ENCODE data around the gene ZNF268.

ZNF268 gene

DNA sequence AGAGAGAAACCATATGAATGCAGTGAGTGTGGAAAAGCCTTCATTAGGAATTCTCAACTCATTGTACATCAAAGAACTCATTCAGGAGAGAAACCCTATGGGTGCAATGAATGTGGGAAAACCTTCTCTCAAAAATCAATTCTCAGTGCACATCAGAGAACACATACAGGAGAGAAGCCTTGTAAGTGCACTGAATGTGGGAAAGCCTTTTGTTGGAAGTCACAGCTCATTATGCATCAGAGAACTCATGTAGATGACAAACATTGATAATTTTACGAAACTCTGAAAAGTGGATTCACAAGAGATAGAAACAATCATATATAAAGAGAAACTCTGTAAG, 22.9 kb downstream of the ZNF268 start:
- DNase-seq (no peak), ATAC-seq (replicated peaks) (no peak)
- Mint-ChIP-seq H3K36me3 (peaks cover 61 to 65% of the 10 kb centered on the region in 2 donors), H3K4me1 (no peaks in the 10 kb centered on the region), H3K27me3 (no peaks in the 10 kb centered on the region), H3K27ac (peak overlapping the region; percentile 92), H3K4me3 (peak overlapping the region in 1 of 2 donors; percentile 25), H3K9me3 (peaks cover 29 to 33% of the 10 kb centered on the region in 2 donors)

DNA sequence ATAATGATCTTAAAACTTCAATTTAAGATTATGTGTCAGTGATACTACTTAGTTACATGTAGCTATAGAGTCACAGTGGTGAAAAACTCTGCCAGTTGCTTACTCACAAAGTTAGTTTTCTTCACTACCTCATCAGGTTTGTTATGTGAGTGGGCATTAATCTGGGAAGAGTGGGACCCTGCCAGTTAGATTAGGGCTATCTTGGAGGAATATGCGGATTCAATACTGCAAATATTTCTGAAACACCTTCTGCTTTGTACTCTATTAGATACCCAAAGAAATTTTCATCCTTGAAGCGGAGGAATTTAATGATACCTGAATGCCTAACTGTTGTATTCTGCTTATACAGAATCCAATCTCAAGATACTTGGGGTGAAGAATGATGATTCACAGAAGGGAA, 25.1 kb downstream of the ZNF268 start:
- no peak overlapping the region for H3K4me3 Mint-ChIP-seq
- DNase-seq (no peak), ATAC-seq (replicated peaks) (no peak)
- peaks cover 14 to 23% of the 10 kb centered on the region in 2 donors for H3K9me3 Mint-ChIP-seq
- peaks cover 45 to 52% of the 10 kb centered on the region in 2 donors for H3K36me3 Mint-ChIP-seq
- H3K27me3 Mint-ChIP-seq = no peaks in the 10 kb centered on the region
- H3K27ac Mint-ChIP-seq = no peak overlapping the region
- no peaks in the 10 kb centered on the region for H3K4me1 Mint-ChIP-seq

DNA sequence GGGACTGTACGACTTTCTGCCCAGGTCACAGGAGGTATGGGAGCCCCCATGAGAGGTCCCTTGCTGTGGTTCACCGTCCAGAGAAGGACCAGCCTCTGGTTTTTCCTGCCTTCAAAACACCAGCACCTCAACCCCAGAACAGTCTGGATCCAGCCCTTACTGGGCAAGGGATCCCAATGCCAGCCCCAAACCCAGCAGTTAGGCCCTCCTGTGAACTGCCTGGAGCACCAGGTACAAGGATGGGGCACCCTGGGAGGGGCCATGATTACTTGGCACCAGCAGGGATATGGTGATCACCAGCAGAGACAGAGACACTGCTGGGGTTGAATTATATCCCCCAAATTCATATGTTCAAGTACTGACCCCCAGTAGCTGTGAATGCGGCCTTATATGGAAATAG, 34.4 kb downstream of the ZNF268 start:
- Mint-ChIP-seq H3K36me3 (peaks cover 2 to 31% of the 10 kb centered on the region in 2 donors), H3K27me3 (peaks cover 0 to 5% of the 10 kb centered on the region in 2 donors), H3K9me3 (peaks cover 40 to 54% of the 10 kb centered on the region in 2 donors), H3K4me3 (no peak overlapping the region), H3K4me1 (no peaks in the 10 kb centered on the region), H3K27ac (no peak overlapping the region)
- no peak for DNase-seq
- ATAC-seq (replicated peaks) = no peak

DNA sequence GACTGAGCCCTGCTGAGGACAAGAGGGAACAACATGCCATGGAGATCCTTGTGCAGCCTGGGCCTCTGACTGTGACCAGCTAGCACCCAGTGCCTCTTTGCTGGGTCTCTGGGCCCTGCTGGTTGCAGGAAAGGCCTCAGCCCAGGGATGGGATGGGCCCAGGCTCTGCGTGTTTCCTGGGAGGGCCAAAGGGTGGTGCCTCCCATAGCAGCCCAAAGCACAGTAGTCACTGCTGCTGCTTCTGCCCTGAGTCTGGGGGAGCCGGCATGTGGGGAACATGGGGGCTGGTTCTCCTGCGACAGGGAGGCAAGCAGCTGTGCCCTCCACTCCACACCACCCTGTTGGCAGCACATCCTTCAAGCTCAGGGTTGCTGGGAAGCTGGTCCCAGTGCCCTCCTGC, 35.9 kb downstream of the ZNF268 start:
- Mint-ChIP-seq H3K36me3 (peaks cover 2 to 27% of the 10 kb centered on the region in 2 donors), H3K27ac (no peak overlapping the region), H3K4me3 (no peak overlapping the region), H3K27me3 (peaks cover 0 to 5% of the 10 kb centered on the region in 2 donors), H3K4me1 (no peaks in the 10 kb centered on the region), H3K9me3 (peaks cover 37 to 48% of the 10 kb centered on the region in 2 donors)
- DNase-seq (no peak), ATAC-seq (replicated peaks) (no peak)

DNA sequence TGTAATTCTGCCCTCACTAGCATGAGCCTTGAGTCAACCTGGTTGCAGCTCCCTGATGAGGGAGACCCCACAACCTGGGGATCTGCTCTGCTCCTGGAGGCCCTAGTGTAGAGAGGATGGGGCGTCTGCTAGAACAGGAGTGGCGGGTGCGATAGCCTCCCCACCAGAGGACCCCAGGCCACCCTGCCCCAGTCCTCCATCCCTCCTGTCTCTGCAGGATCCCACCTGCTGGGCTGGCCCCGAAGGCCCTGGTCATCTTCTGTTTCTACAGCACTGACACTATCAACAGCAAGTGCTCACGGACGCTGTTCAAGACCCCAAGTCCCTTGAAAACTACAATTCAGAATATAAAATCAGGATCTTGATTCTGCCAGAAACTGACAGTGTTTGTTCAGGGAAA, 39.2 kb downstream of the ZNF268 start:
- Mint-ChIP-seq H3K27me3 (peaks cover 0 to 5% of the 10 kb centered on the region in 2 donors), H3K4me1 (no peaks in the 10 kb centered on the region), H3K27ac (no peak overlapping the region), H3K9me3 (peaks cover 27 to 33% of the 10 kb centered on the region in 2 donors), H3K36me3 (peaks cover 4 to 16% of the 10 kb centered on the region in 2 donors), H3K4me3 (no peak overlapping the region)
- ATAC-seq (replicated peaks) (no peak), DNase-seq (no peak)

DNA sequence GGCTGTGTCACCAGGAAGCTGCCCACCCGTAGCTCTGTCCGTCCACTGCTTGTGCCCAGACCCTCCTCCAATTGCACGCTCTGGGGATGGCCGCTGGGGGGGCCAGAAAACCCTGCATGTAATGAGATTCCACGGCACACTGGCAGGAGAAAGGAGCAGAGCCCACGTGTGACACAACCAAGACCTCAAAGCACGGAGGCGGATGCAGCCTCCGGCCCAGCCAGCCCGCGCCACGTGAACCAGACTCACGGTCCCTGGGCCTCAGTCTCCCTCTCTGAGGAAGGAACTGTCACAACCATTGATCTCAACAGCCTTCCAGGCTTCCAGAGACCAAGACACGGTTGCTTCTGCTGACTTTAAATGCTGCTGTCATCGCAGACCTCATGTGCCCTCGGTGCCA, 39.9 kb downstream of the ZNF268 start:
- Mint-ChIP-seq H3K27ac (no peak overlapping the region), H3K27me3 (peaks cover 0 to 5% of the 10 kb centered on the region in 2 donors), H3K4me1 (no peaks in the 10 kb centered on the region), H3K9me3 (peaks cover 27 to 32% of the 10 kb centered on the region in 2 donors), H3K36me3 (peaks cover 4 to 16% of the 10 kb centered on the region in 2 donors), H3K4me3 (no peak overlapping the region)
- ATAC-seq (replicated peaks) (no peak), DNase-seq (no peak)

DNA sequence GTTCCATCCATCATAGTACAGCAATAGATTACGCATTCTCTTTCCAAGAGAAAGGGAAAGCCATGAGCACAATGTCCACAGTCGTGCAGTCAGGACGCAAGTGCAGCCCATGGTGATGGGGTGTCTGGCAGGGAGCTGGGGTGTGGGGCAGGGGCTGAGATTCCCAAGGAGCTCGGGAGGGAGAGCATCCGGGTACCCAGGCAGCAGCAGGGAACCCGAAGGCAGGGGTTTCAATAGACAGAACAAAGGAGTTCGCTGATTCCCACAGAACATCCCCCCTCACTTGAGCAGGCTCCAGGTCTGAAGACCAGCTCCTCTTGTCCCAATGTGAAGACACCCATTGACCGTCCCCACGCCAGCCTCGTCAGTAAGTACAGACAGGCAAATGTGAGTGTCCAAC, 40.9 kb downstream of the ZNF268 start:
- Mint-ChIP-seq H3K27me3 (peaks cover 0 to 5% of the 10 kb centered on the region in 2 donors), H3K9me3 (peaks cover 25 to 29% of the 10 kb centered on the region in 2 donors), H3K4me3 (no peak overlapping the region), H3K4me1 (no peaks in the 10 kb centered on the region), H3K27ac (no peak overlapping the region), H3K36me3 (peaks cover 4 to 16% of the 10 kb centered on the region in 2 donors)
- no peak for ATAC-seq (replicated peaks)
- DNase-seq = no peak

DNA sequence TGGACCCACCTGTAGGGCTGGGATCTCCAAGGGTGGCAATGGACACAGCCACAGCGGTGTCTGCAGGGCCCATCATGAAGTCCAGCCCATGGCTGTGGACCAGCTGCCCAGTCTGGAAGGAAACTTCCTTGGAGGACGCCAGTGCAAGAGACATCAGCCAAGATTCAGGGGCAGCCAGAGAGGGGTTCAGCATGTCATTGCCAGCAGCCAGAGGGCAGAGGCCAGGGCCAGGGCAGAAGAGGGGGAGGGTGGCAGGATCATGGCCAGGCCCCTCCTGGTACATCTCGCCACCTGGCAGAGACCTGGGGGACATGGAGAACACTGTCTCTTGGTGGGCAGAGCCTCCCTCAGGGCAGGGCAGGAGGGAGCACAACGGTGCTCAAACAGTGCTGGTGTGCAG, 44.2 kb downstream of the ZNF268 start:
- no peaks in the 10 kb centered on the region for H3K4me1 Mint-ChIP-seq
- no peak for DNase-seq
- ATAC-seq (replicated peaks) = no peak
- peaks cover 0 to 11% of the 10 kb centered on the region in 2 donors for H3K9me3 Mint-ChIP-seq
- peaks cover 0 to 2% of the 10 kb centered on the region in 2 donors for H3K36me3 Mint-ChIP-seq
- H3K27me3 Mint-ChIP-seq = no peaks in the 10 kb centered on the region
- H3K4me3 Mint-ChIP-seq = no peak overlapping the region
- no peak overlapping the region for H3K27ac Mint-ChIP-seq

DNA sequence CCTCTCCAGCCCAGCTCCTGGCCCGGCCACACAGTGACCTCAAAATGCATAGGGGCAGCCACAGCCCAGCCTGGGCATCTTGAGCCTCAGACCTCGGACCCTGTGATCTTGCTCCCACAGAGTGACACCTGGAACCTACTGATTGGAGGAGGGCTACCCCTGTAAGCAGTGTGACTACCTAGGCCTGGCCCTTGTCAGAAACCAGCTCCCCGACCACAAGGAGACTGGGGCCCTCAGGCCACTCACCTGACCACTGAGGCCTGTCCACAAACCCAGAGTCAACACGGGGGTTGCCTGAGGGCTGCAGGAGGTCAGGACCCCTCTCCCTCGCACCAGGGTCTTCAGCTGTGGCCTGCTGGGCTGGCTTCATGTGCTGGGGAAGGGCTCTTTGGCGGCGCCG, 45.4 kb downstream of the ZNF268 start:
- Mint-ChIP-seq H3K9me3 (peaks cover 0 to 14% of the 10 kb centered on the region in 2 donors), H3K27me3 (no peaks in the 10 kb centered on the region), H3K4me3 (no peak overlapping the region), H3K36me3 (peaks cover 0 to 2% of the 10 kb centered on the region in 2 donors), H3K4me1 (no peaks in the 10 kb centered on the region), H3K27ac (no peak overlapping the region)
- no peak for ATAC-seq (replicated peaks)
- DNase-seq = no peak

DNA sequence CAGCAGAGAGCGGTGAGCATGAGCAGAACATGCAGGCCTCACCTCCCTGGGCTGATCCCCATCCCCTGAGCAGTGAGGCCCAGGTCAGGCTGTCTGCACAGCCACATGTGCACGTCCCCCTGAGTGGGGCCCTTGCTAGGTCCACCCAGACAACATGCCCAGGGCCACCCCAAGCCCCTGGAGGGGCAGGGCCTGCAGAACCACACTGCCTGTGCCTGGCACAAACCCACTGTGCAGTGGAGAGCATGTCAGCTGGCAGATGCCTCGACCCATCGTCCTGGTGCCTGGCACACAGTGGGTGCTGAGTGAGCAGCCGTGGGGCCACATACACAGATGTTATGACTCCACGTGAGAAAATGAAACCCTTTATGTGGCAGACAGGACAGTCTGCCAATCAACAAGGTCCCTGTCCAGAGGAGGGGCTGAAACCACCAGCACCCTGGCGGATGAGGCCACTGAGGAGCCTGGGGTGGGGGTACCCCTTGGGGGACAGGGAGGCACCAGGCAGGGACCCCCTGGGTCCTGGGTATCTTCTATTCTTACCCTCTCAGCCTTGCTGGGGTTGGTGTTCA, 46.1 kb downstream of the ZNF268 start:
- Mint-ChIP-seq H3K27ac (no peak overlapping the region), H3K4me3 (no peak overlapping the region), H3K9me3 (peaks cover 0 to 14% of the 10 kb centered on the region in 2 donors), H3K36me3 (peaks cover 0 to 2% of the 10 kb centered on the region in 2 donors), H3K27me3 (no peaks in the 10 kb centered on the region), H3K4me1 (no peaks in the 10 kb centered on the region)
- ATAC-seq (replicated peaks) (no peak), DNase-seq (no peak)

DNA sequence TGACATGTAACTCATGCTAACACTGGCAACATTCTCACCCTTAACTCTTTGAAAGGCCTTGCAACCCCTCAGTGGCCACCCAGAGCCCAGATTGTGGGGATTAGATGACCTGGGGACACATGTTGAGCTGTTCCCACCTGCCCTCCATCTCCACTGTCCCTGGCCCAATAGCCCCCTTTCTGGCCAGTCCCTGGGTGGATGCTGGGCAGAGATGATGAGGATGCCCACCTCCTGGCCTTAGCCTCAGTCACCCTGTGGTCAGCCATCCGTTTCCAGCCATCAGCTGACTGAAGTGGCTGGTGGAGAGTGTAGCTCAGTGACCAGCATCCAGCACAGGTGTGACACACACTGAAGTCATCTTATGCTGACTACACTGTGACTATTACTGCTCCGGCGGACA, 49.7 kb downstream of the ZNF268 start:
- H3K36me3 Mint-ChIP-seq = no peaks in the 10 kb centered on the region
- ATAC-seq (replicated peaks) = no peak
- DNase-seq = no peak
- no peak overlapping the region for H3K4me3 Mint-ChIP-seq
- H3K27ac Mint-ChIP-seq = no peak overlapping the region
- peaks cover 0 to 19% of the 10 kb centered on the region in 2 donors for H3K9me3 Mint-ChIP-seq
- H3K4me1 Mint-ChIP-seq = no peaks in the 10 kb centered on the region
- H3K27me3 Mint-ChIP-seq = no peaks in the 10 kb centered on the region

DNA sequence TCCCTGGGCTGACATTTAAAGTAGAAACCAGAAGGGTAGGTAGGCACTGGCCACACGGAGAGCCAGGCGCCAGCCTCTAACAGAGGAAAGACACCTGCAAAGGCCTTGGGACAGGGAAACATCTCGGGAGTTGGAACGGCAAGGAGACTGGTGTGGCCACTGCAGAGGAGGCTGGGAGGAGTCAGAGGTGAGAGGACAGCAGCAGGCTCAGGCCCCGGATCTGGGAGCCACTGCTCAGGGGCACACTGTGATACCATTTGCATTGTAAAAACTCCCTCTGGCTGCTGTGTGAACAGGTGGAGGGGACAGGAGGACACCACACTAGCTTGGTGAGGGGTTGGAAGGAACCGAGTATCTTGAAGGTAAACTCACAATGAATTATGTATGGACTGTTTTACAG, 51.7 kb downstream of the ZNF268 start:
- DNase-seq (no peak), ATAC-seq (replicated peaks) (no peak)
- Mint-ChIP-seq H3K4me3 (no peak overlapping the region), H3K27me3 (peaks cover 0 to 5% of the 10 kb centered on the region in 2 donors), H3K27ac (no peak overlapping the region), H3K4me1 (no peaks in the 10 kb centered on the region), H3K36me3 (peaks cover 0 to 3% of the 10 kb centered on the region in 2 donors), H3K9me3 (peaks cover 0 to 23% of the 10 kb centered on the region in 2 donors)

DNA sequence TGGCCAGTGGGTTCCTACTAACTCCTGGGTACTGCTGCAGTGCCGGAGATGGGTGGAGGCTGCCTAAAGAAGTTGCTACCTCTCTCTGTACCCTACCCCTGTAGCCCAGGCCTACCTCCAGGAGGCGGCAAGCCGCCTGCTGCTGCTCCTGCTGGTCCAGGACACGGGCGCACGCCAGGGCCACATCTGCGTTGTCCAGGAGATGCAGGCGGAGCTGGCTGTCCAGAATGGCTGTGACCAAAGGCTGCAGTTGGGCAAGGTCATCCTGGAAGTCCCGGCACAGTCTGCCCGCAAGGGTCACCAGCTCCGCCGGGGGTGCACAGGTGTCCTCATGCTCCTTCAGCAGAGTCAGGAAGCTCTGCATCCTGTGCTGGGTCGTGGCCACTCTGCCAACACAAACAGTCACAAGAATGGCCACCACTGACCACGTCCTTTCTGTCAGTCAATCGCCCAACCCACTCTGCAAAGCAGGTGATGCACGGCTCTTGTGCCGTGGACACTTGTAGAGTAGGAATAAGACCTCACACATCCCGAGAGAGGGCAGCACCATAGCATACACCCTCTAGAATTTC, 52.8 kb downstream of the ZNF268 start:
- peaks cover 0 to 3% of the 10 kb centered on the region in 2 donors for H3K36me3 Mint-ChIP-seq
- no peaks in the 10 kb centered on the region for H3K4me1 Mint-ChIP-seq
- ATAC-seq (replicated peaks) (no peak), DNase-seq (no peak)
- peaks cover 0 to 6% of the 10 kb centered on the region in 2 donors for H3K27me3 Mint-ChIP-seq
- H3K4me3 Mint-ChIP-seq = no peak overlapping the region
- peaks cover under 1 to 23% of the 10 kb centered on the region in 2 donors for H3K9me3 Mint-ChIP-seq
- H3K27ac Mint-ChIP-seq = peak overlapping the region; percentile 4

DNA sequence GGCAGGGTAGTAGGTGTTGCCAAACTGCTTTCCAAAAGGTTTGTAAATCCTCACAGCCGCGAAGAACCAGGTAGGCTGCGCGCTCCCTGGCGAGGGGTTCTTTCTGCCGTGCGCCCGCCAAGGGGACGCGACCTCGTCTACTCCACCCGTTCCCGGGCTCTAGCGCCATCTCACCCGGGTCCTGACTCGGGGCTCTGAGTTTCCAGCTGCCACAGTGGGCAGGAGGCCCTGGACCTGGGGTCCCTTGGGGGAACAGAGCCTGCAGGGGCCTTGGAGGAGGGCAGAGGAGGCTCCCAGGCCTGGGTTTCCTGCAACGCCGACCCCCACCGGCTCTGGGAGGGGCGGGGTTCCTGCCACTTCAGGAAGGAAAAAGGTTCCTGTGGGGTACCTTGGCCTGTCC, 53.7 kb downstream of the ZNF268 start:
- ATAC-seq (replicated peaks) (no peak), DNase-seq (no peak)
- H3K4me3 Mint-ChIP-seq = no peak overlapping the region
- peaks cover 0 to 10% of the 10 kb centered on the region in 2 donors for H3K27me3 Mint-ChIP-seq
- peaks cover 9 to 23% of the 10 kb centered on the region in 2 donors for H3K9me3 Mint-ChIP-seq
- H3K27ac Mint-ChIP-seq = no peak overlapping the region
- H3K36me3 Mint-ChIP-seq = peaks cover 3 to 7% of the 10 kb centered on the region in 2 donors
- H3K4me1 Mint-ChIP-seq = no peaks in the 10 kb centered on the region

DNA sequence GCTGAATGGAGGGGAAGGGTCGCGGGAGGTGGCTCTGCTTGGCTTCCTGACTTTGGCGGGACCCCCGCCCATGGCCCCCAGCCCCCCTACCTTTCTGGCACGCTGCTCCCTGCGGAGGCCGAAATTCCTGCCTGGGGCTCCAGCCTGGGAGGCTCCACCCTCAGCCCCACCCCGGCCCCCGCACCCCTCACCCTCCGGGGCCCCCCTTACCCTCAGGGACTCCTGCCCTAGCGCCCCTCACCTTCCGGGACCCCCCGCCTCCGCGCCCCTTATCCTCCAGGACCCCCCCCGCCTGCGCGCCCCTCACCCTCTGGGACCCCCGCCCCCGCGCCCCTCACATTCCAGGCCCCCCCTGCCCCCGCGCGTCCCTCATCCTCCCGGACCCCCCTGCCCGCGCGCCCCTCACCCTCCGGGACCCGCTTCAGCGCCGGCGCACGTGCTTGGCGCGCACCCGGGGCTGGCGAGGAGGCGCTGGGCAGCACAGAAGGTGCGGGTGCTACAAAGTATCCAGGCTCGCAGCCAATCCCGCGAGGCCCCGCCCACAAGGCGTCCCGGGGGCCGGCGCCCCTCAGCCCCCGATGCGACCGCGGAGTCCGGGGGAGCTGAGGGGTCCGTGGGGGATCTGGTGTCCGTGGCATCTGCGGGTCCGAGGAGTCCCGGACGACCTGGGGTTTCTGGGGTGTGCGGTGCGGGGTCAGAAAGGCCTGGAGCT, 54.3 kb downstream of the ZNF268 start, which contains the start of gene ANHX:
Gene ANHX, minus strand, starts transcription at position 477 of the 712 bp plus-strand sequence. CDS start 1,521 bp downstream, outside the sequence.
- Mint-ChIP-seq H3K4me1 (no peaks in the 10 kb centered on the region), H3K4me3 (no peak within 1 kb of the TSS), H3K27ac (no peak within 1 kb of the TSS), H3K27me3 (peaks cover 0 to 10% of the 10 kb centered on the region in 2 donors), H3K9me3 (peaks cover 9 to 23% of the 10 kb centered on the region in 2 donors), H3K36me3 (peaks cover 3 to 7% of the 10 kb centered on the region in 2 donors)
- DNase-seq = no peak
- no peak for ATAC-seq (replicated peaks)
